BLaER1 treated with 17β-estradiol and CSF1 and Interleukin-3, amounts not matched to agents 10 nM and 100 nM (cell line): ENCODE results near the gene ICAM3.
A peak's percentile ranks its signal among the peaks of the same experiment; 100 is the strongest.

ENCODE experiments used
- H3K27ac ChIP-seq, 11 experiments: shearing (Covaris generic); formaldehyde crosslinking; 2 replicates each; pipeline ENCODE4 v1.8.1; 2022
- H3K27me3 ChIP-seq, 11 experiments: shearing (Covaris generic); formaldehyde crosslinking; 2 replicates each; pipeline ENCODE4 v1.8.1; 2022
- H3K36me3 ChIP-seq, 11 experiments: shearing (Covaris generic); formaldehyde crosslinking; 2 replicates each; pipeline ENCODE4 v1.8.1; 2022
- H3K4me1 ChIP-seq, 10 experiments: shearing (Covaris generic); formaldehyde crosslinking; 2 replicates each; pipeline ENCODE4 v1.8.1; 2022
- H3K4me2 ChIP-seq, 11 experiments: shearing (Covaris generic); formaldehyde crosslinking; 2 replicates each; pipeline ENCODE4 v1.8.1; 2022
- H3K4me3 ChIP-seq, 10 experiments: shearing (Covaris generic); formaldehyde crosslinking; 2 replicates each; pipeline ENCODE4 v1.8.1; 2022
- H3K9ac ChIP-seq, 11 experiments: shearing (Covaris generic); formaldehyde crosslinking; 2 replicates each; pipeline ENCODE4 v1.8.1; 2022
- H3K9me3 ChIP-seq, 11 experiments: shearing (Covaris generic); formaldehyde crosslinking; replicated peaks in 1 of 11; 2 replicates each; pipeline ENCODE4 v1.8.1; 2022
- H4K20me1 ChIP-seq, 11 experiments: shearing (Covaris generic); formaldehyde crosslinking; 2 replicates each; pipeline ENCODE4 v1.8.1; 2022
- Cebpa-rat ChIP-seq, 11 experiments: shearing (Covaris generic); IDR thresholded peaks; 2 replicates each; pipeline ENCODE4 v1.8.1; 2022

The ICAM3 gene

GRCh38 chr19:10288662-10289166 is 50.7 kb downstream of the ICAM3 start:
- H3K9ac ChIP-seq = peak overlapping the region in 4 of 11 experiments; percentile 12 to 30 (median 24); a peak in 3 of 22 replicates
- H3K27me3 ChIP-seq = peaks cover 63 to 76% (median 72%) of the 10 kb centered on the region in 11 experiments
- no peak for TF ChIP-seq Cebpa-rat (IDR thresholded peaks at IDR 0.05)
- H3K9me3 ChIP-seq = peaks cover 0 to 20% (median 4%) of the 10 kb centered on the region in 11 experiments; a peak in 8 of 22 replicates
- H3K27ac ChIP-seq = no peak overlapping the region
- H3K4me2 ChIP-seq = peak overlapping the region; percentile 83 to 96 (median 88)
- peak overlapping the region; percentile 38 to 67 (median 52) for H3K4me3 ChIP-seq
- H3K4me1 ChIP-seq = peaks cover 80 to 100% (median 86%) of the 10 kb centered on the region in 10 experiments
- H3K36me3 ChIP-seq = peaks cover 19 to 27% (median 24%) of the 10 kb centered on the region in 11 experiments
- peaks cover 24 to 77% (median 40%) of the 10 kb centered on the region in 11 experiments for H4K20me1 ChIP-seq

- TF ChIP-seq Cebpa-rat (IDR thresholded peaks at IDR 0.05) = no peak
- peaks cover 21 to 83% (median 34%) of the 10 kb centered on the region in 11 experiments; a peak in 21 of 22 replicates for H4K20me1 ChIP-seq
- peak within 1 kb of the TSS; percentile 83 to 96 (median 88) for H3K4me2 ChIP-seq
- H3K4me3 ChIP-seq = peak within 1 kb of the TSS; percentile 7 to 67 (median 48)
- peaks cover 47 to 59% (median 55%) of the 10 kb centered on the region in 11 experiments for H3K27me3 ChIP-seq
- peaks cover 0 to 7% (median 0%) of the 10 kb centered on the region in 11 experiments; a peak in 3 of 22 replicates for H3K9me3 ChIP-seq
- peak within 1 kb of the TSS; percentile 20 to 72 (median 58); a peak in 20 of 22 replicates for H3K9ac ChIP-seq
- H3K36me3 ChIP-seq = peaks cover 20 to 43% (median 38%) of the 10 kb centered on the region in 11 experiments
- H3K4me1 ChIP-seq = peaks cover 67 to 99% (median 74%) of the 10 kb centered on the region in 10 experiments
- peak within 1 kb of the TSS in 10 of 11 experiments; percentile 32 to 77 (median 62); a peak in 19 of 22 replicates for H3K27ac ChIP-seq
Measured at GRCh38 chr19:10286803-10287737, 52.4 kb downstream of the ICAM3 start, which contains the start of gene ICAM4. Gene ICAM4, plus strand, starts transcription at chr19:10286955. Its CDS starts 58 bp downstream, at chr19:10287013.

- Histone ChIP-seq H3K27ac (peak overlapping the region in 8 of 11 experiments; percentile 51 to 77 (median 66); a peak in 13 of 22 replicates), H3K4me1 (peaks cover 54 to 97% (median 59%) of the 10 kb centered on the region in 10 experiments)
Measured at GRCh38 chr19:10285393-10285792, 54.0 kb downstream of the ICAM3 start.

GRCh38 chr19:10284960-10285278 is 54.5 kb downstream of the ICAM3 start:
- no peak overlapping the region for H3K9ac ChIP-seq
- no peak for TF ChIP-seq Cebpa-rat (IDR thresholded peaks at IDR 0.05)
- H3K4me1 ChIP-seq = peaks cover 54 to 97% (median 59%) of the 10 kb centered on the region in 10 experiments
- peak overlapping the region in 8 of 11 experiments; percentile 84 to 96 (median 90); a peak in 12 of 22 replicates for H3K4me2 ChIP-seq
- H3K9me3 ChIP-seq = peaks cover 0 to 7% (median 0%) of the 10 kb centered on the region in 11 experiments; a peak in 3 of 22 replicates
- H3K27ac ChIP-seq = peak overlapping the region in 3 of 11 experiments; percentile 64 to 77 (median 76); a peak in 3 of 22 replicates
- peaks cover 24 to 63% (median 39%) of the 10 kb centered on the region in 11 experiments for H3K36me3 ChIP-seq
- H3K27me3 ChIP-seq = peaks cover 25 to 38% (median 34%) of the 10 kb centered on the region in 11 experiments
- no peak overlapping the region for H3K4me3 ChIP-seq
- H4K20me1 ChIP-seq = peaks cover 0 to 83% (median 13%) of the 10 kb centered on the region in 11 experiments; a peak in 15 of 22 replicates

More at GRCh38 chr19:10285393-10285792, 54.0 kb downstream of the ICAM3 start:
- no peak overlapping the region for H3K4me3 ChIP-seq
- no peak for TF ChIP-seq Cebpa-rat (IDR thresholded peaks at IDR 0.05)
- H3K36me3 ChIP-seq = peaks cover 24 to 58% (median 39%) of the 10 kb centered on the region in 11 experiments
- H3K9me3 ChIP-seq = peaks cover 0 to 7% (median 0%) of the 10 kb centered on the region in 11 experiments; a peak in 3 of 22 replicates
- H3K9ac ChIP-seq = peak overlapping the region in 3 of 11 experiments; percentile 27 to 72 (median 45); a peak in 3 of 22 replicates
- peaks cover 4 to 83% (median 17%) of the 10 kb centered on the region in 11 experiments; a peak in 19 of 22 replicates for H4K20me1 ChIP-seq
- peak overlapping the region; percentile 18 to 96 (median 88); a peak in 21 of 22 replicates for H3K4me2 ChIP-seq
- peaks cover 30 to 42% (median 39%) of the 10 kb centered on the region in 11 experiments for H3K27me3 ChIP-seq

- H4K20me1 ChIP-seq = peaks cover 0 to 88% (median 12%) of the 10 kb centered on the region in 11 experiments; a peak in 12 of 22 replicates
- no peak overlapping the region for H3K4me3 ChIP-seq
- peak overlapping the region in 1 of 11 experiments; percentile 35; a peak in 2 of 22 replicates for H3K9ac ChIP-seq
- H3K36me3 ChIP-seq = peaks cover 24 to 69% (median 39%) of the 10 kb centered on the region in 11 experiments
- peaks cover 19 to 32% (median 28%) of the 10 kb centered on the region in 11 experiments for H3K27me3 ChIP-seq
- H3K27ac ChIP-seq = peak overlapping the region in 1 of 11 experiments; percentile 77; a peak in 1 of 22 replicates
- H3K4me1 ChIP-seq = peaks cover 55 to 98% (median 60%) of the 10 kb centered on the region in 10 experiments
- H3K4me2 ChIP-seq = peak overlapping the region in 5 of 11 experiments; percentile 84 to 96 (median 94); a peak in 8 of 22 replicates
- TF ChIP-seq Cebpa-rat (IDR thresholded peaks at IDR 0.05) = no peak
- peaks cover 0 to 6% (median 0%) of the 10 kb centered on the region in 11 experiments; a peak in 3 of 22 replicates for H3K9me3 ChIP-seq
Measured at GRCh38 chr19:10284065-10284959, 55.1 kb downstream of the ICAM3 start.
